Measurements from ENCODE around the gene WNT3.
"Not testable (repeated sequence)": the region's sequence is repeated elsewhere in the genome, so short reads cannot be mapped to it uniquely, and the experiment has no call there.

WNT3 gene

GRCh38 chr17:46815474-46816353 is 2.8 kb downstream of the WNT3 start:
- in situ Hi-C loops (cut with MboI; ENCODE audit: low sequenced_read_pairs): no loop called here

- in situ Hi-C loops (cut with MboI; ENCODE audit: low sequenced_read_pairs): no loop called here
These were observed 4.0 kb downstream of the WNT3 start for GRCh38 chr17:46814446-46814845.

DNA sequence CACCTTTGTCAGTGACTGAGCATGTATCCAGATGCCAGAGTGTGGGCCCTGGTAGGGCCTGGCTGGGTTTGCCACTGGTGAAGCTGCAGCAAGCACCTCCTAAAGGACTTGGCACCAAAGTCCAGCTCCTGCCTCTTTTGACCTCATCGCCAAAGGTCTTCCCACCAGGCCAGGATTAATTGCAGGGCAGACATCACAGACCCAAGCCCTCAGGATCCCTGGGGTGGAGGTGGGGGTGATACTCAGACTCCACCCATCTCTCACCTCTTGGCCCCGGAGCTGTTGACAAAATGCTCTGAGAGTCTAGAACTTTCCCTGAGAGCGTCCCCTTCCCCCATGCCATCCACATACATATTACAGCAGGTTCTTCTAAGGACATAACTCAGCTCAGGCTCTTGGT is 4.6 kb downstream of the WNT3 start:
- in situ Hi-C loops (cut with MboI; ENCODE audit: low sequenced_read_pairs): no loop called here

DNA sequence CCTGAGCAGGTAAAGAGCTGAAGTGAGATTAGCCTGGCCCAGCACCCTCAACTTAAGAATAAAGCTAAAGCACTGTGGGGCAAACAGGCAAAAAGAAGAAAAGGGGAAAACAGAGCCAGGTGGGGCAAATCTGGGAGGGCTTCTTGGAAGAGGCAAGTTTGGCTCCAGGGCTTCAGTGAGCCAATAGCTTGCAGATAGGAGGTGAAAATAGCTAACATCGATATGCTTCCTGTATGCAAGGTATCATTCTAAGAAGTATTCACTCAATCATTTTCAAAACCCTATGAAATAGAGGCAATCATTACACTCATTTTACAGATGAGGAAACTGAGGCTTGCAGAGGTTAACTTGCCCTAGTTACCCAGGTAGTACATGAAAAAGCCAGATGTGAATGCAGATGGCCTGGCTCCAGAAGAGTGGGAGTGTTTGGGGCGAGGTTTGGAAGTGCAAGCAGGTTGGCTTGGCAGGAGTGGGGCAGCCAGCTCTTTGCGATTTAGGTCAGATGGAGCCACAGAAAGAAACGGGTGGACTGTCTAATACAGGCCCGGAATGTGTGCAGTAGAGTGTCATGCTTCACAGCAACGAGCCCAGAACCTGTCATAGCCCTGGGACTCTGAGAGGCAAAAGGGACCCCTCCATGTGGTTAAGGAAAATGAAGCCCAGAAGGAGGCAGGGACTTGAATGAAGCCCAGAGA is 5.7 kb downstream of the WNT3 start:
- in situ Hi-C loops (cut with MboI; ENCODE audit: low sequenced_read_pairs): no loop called here

GRCh38 chr17:46811978-46812583 is 6.4 kb downstream of the WNT3 start:
- in situ Hi-C loops (cut with MboI; ENCODE audit: low sequenced_read_pairs): no loop called here

DNA sequence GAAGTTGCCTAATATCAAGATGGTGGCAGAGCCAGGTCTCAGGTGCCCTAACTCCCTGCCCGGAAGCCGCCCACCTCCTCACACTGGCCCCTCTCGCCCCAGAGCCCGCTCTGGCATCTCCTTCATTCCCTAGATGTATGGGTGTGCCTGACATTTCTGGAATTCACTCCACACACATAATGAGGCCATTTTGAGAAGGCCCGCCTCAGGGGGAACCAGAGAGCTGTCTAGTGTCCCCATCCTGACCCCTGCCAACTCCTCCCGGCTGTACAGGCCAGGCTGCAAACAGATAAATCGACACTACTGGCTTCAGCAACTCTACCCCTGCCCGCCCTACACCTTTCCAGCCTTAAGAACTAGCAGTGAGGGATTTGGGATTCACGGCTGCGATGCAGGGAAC is 7.7 kb downstream of the WNT3 start:
- in situ Hi-C loops (cut with MboI; ENCODE audit: low sequenced_read_pairs): no loop called here

DNA sequence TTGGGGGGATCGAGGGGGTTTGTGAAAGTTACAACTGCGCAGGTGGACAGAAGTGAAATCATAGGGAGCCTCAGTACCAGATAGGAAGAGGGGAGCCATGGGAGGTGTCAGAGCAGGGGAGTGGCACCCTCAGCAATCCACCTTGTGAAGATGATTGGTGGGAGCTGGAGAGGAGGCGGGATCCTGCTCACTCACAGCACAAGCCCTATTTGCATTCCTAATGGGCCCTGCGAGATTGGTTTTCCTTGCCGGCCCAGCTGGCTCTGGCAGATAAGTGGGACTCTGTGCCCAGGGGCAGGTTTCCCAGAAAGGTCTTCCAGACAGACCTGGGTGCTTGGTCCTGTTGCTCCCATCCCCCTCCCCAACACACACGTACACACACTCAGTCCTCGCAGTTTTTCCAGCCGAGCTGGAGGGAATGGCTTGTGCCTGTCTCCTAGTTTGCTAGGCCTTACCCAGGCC is 9.4 kb downstream of the WNT3 start:
- in situ Hi-C loops (cut with MboI; ENCODE audit: low sequenced_read_pairs): no loop called here

- in situ Hi-C loops (cut with MboI; ENCODE audit: low sequenced_read_pairs): no loop called here
These were observed 12.7 kb downstream of the WNT3 start for GRCh38 chr17:46805771-46806170.

- in situ Hi-C loops (cut with MboI; ENCODE audit: low sequenced_read_pairs): no loop called here
These were observed 14.9 kb downstream of the WNT3 start for GRCh38 chr17:46803544-46803943.

DNA sequence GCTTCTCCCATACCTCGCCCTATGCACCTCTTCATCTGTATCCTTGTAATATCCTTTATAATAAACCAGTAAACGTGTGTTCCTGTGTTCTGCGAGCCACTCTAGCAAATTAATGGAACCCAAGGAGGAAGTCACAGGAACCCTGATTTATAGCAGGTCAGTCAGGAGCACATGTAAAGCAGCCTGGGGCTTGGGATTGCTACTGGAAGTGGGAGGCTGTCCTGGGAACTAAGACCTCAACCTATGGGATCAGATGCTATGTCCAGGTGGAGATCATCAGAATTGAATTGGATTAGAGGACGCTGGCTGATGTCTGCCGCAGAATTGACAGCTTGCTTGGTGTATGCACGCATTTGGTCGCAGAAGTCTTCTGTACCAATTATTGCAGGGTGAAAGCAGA is 15.7 kb downstream of the WNT3 start:
- in situ Hi-C loops (cut with MboI; ENCODE audit: low sequenced_read_pairs): no loop called here

DNA sequence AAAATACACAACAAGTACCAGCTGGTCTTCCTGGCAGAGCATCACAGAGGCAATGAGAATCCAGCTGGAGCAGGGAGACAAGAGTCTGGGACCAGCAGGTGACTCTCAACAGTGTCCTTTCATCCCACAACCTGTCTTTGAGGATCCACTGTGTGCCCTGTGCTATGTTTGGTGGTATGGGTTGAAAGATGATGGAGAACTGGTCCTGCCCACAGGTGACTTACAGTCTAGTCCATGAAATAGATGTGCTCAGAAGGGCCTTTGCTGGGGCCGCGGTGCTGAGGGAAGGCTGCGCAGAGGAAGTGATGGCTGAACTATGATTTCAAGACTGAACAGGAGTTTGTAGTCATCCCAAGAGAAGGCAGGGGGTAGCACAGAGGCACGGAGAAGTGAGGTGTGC is 17.9 kb downstream of the WNT3 start:
- in situ Hi-C loops (cut with MboI; ENCODE audit: low sequenced_read_pairs): no loop called here

DNA sequence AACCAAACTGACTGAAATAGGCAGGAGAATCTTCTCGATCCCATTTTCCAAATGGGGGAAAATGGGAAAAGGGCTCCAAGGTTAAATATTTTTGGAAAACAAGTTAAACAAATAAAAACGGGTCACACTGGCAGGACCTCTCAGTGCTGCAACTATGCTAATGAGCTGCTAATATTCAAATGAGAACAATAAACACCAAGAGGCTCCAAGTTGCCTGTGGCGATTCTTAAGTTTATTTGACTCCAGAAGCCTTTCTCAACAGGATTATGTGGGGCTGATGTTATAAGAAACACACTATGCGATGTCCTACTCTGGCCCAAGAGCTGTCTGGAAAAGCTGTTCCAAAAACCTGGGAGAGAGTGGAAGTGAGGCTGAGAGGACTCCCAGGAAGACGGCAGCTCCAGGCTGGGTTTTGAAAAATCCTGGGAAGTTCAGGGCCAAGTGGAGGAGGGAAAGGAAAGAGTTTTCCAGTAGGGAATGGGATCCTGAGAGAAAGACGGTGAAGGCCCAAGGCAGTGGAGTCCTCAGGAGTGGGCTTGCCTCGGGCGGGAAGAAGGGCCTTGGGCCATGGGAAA is 21.4 kb downstream of the WNT3 start:
- in situ Hi-C loops (cut with MboI; ENCODE audit: low sequenced_read_pairs): no loop called here

DNA sequence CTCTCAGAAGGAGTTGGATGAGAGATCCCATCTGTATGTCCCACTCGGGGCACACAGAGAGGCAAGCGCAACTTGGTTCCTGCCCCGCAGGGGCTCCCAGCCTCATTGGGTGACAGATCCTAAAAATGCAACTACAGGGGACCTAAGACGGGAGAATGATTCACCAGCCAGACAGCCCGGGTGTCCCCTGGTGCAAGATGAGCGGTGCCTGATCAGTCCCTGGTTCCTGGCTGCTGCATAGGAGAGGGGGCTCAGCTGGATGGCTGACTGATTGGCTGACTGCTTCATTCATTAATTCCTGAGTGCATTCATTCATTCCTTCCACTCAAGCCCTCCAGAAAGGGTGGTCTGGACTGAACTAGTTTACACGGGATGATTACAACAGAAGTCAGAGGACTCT is 22.0 kb downstream of the WNT3 start:
- in situ Hi-C loops (cut with MboI; ENCODE audit: low sequenced_read_pairs): no loop called here

GRCh38 chr17:46796084-46796483 is 22.4 kb downstream of the WNT3 start:
- in situ Hi-C loops (cut with MboI; ENCODE audit: low sequenced_read_pairs): no loop called here

GRCh38 chr17:46795379-46795952 is 23.0 kb downstream of the WNT3 start:
- in situ Hi-C loops (cut with MboI; ENCODE audit: low sequenced_read_pairs): no loop called here

DNA sequence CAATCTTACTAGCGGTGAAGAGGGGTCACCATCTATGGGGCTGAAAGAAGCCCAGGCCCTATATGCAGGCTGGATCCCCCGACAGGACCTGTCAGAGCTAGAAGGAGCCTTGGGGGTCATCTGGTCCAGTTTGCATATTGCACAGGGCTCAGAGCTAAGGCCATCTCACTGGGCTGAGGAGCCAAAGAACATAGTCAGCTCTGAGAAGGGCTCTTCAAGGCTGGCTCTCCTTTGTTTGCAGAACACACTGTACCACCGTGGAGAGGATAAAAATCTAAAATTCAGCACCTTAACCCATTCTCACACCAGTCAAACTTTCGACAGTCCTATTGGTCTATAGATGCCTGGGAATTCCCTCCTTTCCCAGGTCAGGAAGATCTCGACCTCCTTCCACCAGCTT is 24.2 kb downstream of the WNT3 start:
- in situ Hi-C loops (cut with MboI; ENCODE audit: low sequenced_read_pairs): no loop called here

DNA sequence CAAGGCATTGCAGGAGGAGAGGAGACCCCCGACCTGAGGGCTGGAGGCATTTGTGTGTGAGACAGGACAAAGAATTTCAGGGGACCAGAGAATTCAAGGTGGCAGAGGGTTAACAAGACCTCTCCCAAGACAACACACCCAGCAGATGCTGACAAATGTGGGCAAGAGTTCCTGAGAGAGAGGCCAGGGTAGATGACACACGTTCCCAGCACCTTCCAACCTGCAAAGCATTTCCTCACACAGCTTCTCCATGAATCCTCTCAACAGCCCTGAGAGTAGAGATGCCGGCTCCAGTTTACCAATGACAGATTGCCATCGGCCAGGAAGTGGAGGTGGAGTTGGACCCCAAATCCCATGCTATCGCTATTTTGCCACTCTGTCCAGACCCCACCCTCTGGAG is 25.0 kb downstream of the WNT3 start:
- in situ Hi-C loops (cut with MboI; ENCODE audit: low sequenced_read_pairs): no loop called here

DNA sequence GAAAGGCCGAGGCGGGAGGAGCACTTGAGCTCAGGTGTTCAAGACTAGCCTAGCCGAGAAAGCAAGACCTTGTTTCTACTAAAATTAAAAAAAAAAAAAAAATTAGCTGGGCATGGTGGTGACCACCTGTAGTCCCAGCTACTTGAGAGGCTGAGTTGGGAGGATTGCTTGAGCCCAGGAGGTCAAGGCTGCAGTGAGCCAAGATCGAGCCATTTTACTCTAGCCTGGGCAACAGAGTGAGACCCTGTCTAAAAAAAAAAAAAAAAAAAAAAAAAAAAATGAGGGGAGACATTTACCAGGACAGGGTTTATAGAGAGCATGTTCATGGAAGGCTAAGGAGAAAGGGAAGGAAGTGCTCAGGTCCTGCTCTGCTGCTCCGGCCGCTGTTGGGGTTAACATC is 25.5 kb downstream of the WNT3 start:
- in situ Hi-C loops (cut with MboI; ENCODE audit: low sequenced_read_pairs): not testable (repeated sequence)

DNA sequence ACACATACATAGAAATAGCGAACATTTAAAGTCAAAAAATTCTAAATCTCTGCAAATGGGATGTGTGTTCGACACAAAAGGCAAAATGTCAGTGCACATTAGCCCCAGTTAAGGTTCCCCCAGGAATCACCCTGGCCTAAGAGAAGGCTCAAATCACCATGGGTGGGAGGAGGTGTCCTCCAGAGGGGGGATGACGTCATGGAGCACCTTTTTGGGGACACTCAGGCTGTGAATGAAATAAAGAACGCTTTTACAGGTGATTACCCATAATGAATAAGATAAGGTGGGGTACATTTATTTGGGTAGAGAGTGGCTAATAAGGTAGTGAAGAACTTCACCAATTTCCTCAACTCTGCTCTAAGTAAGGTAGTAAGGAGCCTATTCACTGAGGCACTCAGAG is 26.4 kb downstream of the WNT3 start:
- in situ Hi-C loops (cut with MboI; ENCODE audit: low sequenced_read_pairs): no loop called here

DNA sequence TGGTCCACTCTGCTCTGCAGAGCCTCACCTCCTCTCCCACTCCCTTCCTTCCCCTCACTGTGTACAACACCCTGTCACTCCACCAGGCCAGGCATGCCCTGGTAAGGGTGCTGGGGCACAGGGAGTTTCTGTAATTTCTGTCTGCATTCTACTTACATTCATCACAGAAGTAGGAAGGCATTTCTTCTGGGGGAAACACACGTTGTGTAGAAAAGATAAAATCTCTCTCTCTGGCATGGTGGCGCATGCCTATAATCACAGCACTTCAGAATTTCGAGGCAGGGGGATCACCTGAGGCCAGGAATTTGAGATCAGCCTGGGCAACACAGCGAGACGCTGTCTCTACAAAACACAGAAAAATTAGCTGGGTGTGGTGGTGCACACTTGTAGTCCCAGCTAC is 27.0 kb downstream of the WNT3 start:
- in situ Hi-C loops (cut with MboI; ENCODE audit: low sequenced_read_pairs): no loop called here

DNA sequence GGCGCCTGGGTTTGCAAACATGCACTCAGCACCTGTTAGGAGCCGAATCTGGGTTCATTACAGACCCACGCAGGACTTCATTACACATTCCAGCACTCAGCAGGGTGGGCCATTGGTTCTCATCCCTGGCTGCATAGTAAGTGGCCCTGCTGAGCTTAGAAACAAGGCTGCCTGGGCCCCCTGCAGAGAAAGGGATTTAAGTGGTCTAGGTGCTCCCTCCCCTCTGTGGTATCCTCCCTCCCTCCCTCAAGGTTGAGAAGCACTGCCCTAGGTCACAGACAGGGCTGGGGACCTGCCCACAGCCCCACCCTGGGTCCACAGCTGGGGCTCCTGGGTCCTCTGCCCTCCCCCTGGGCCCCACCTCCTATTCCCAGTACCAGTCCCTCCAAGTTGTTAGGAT is 28.3 kb downstream of the WNT3 start:
- in situ Hi-C loops (cut with MboI; ENCODE audit: low sequenced_read_pairs): no loop called here

All from HL-60/S4 (cell line).